Left renal cortex interstitium (tissue), 4 donors: ENCODE results near the gene ECEL1. TPM values are rescaled to one million over a fixed set of nuclear protein-coding genes. Genes with fewer than 3 reads are reported as not detected.

Source experiments
- DNase-seq, 4 donors: peaks; one replicate each; pipeline ENCODE4 v3.0.0-alpha.2; 2013; ENCODE audit warnings: low read depth in 4 of 4, low spot score in 2 of 4, missing footprints in 1 of 4
- polyA plus RNA-seq, 4 donors: library from polyadenylated mRNA; unstranded; fragments of 120-200 nt; gene quantifications; one replicate each; pipeline ENCODE4 v1.2.1, GENCODE V29; 2013; ENCODE audit not compliant: insufficient read length in 4 of 4

ECEL1 gene
- polyA plus RNA-seq, 4 donors: 12.8 to 22.9 (median 17.1) TPM

- no peak for DNase-seq
Measured at GRCh38 chr2:232522623-232523401, 35.2 kb upstream of the ECEL1 start.

DNA sequence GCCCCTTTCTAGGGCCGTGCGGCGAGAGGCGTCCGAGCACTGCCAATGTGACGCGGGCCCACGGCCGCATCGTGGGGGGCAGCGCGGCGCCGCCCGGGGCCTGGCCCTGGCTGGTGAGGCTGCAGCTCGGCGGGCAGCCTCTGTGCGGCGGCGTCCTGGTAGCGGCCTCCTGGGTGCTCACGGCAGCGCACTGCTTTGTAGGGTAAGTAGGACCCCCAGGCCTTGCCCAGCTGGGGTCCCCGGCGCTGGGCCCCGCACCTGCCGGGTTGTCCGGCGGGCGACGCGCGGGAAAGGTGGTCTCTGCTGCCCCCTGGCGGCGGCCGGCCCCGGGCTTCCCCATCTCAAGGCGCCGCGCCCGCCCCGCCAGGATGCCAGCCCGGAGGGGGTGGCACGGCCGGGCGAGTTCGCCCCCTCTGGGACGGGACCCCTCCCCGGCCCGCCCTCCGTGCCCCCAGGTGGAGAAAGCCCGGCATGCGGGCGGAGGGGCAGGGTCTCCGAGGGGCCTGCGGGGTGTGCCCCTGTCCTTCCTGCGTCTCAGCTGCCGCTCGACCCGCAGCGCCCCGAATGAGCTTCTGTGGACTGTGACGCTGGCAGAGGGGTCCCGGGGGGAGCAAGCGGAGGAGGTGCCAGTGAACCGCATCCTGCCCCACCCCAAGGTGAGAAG lies 34.5 kb upstream of the ECEL1 start:
- no peak for DNase-seq

DNA sequence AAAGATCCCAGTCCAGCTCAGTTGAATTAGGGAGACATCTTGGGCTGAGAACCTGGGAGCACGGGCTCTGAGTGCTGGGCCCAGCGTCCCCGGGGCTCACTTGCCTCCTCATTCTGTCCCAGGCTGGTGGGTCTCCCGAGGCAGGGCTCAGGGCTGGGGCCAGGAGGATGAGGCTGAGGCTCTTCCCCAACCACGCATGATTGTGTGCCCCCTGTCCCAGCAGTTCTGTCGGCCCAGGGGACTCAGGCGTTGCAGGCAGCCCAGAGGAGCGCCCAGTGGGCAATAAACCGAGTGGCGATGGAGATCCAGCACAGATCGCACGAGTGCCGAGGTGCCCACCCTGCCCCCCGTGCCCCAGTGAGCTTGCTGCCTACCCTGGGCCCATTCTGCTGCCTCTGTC lies 33.5 kb upstream of the ECEL1 start:
- DNase-seq: no peak

- no peak for DNase-seq
Measured at GRCh38 chr2:232520489-232520888, 32.9 kb upstream of the ECEL1 start.

DNA sequence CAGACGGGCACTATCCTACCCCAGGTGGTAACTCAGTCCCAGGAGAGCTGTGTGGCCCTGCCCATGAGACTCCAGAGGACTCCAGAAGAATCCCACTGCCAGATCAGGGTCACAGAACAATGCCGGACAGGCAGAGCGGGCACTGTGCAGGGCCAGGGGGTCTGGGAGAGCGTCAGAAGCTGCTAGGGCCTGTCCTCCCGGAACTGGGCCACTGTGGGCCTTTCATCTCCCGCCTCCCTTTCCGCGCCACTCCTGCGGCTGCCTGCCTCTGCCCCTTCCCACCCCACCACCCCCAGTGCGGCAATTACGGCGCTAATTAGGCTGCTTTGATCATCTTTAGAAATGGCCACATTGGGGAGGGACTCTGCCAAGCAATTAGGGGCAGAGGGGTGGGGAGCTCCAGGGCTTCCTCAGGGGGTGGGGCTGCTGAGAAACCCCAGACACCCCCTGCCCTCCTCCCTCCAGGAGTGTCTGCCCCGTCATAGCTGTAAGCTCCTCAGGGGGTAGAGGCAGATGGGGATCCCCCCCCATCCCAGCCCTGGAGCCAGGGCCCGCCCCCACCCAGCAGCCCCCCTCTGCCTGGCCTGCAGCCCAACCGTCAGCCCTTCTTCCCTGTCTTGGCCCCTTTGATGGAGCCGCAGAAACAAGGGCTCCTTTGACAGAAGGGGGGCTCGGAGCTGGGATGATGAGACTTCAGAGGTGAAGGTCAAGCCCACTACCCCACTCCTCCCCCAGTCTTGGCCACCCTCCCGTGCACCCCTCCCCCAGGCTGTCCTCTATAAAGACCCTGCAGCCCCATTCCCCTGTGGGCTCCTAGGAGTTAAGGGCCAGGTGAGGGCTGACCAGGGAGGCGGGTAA lies 32.2 kb upstream of the ECEL1 start, which contains the start of gene PRSS56:
TSS of gene PRSS56 (plus strand) at position 808 of the 858 bp plus-strand sequence. CDS start 211 bp downstream, outside the sequence.
- DNase-seq: no peak

DNA sequence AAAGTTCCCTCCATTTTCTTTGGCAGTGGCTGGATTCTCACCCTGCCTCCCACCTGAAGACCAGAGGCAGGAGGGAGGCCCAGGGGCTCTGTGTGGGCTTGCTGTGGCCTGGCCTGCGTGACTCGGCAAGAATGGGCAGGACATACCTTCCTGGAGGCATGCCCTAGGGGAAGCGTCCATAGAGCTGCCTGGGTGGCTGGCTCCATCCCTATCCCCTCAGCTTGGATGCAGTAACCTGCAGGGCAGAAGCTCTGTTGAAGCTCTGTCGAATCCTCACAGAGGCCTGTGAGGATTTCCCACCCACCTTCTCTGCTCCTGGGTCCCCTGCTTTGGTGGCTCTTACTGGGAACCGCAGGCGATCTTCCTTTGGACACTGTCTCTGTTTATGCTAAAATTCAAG lies 31.2 kb upstream of the ECEL1 start:
- DNase-seq: no peak

DNA sequence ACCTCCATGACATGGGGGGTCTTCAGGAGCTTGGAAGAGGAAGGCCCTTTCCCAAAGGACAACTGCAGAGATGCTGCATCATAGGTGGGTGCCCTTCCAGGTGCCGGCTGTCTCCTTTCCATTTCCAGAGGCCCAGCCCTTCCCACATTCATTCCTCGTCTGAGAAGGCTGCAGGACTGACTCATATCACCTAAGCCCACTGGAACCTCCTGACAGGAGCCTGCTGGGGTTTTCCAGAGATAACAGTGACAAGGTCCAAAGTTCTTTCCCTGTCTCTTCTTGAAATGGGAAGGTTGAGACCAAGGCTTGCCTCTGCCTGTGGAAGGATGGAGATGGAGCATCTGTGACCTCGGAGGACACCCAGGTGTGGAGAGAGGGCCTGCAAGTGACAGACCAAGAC lies 28.9 kb upstream of the ECEL1 start:
- DNase-seq: no peak

- DNase-seq: no peak
Measured at GRCh38 chr2:232515639-232516038, 28.0 kb upstream of the ECEL1 start.

- DNase-seq: no peak
Measured at GRCh38 chr2:232513353-232513752, 25.7 kb upstream of the ECEL1 start.

- DNase-seq: no peak
Measured at GRCh38 chr2:232512602-232513001, 25.0 kb upstream of the ECEL1 start.

- no peak for DNase-seq
Measured at GRCh38 chr2:232511336-232511890, 23.8 kb upstream of the ECEL1 start.

DNA sequence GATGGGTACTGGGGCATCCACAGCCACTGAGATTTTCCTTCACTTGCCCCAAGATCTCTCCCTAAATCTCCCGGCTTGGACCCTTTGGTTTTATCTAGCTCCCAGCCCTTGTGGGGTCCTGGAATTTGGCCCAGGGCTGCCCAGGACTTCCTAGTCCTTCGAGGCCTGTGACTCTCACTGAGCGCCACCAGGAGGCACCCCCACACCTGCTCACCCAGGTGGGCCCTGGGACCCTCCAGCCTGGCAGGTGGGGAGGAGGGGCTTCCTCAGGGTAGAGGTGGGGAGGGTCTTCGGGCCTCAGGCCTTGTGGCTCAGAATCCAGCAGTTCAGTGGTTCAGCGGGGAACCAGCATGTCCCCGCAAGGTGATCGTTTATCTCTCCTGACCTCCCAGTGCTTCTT lies 20.6 kb upstream of the ECEL1 start:
- DNase-seq: no peak

DNA sequence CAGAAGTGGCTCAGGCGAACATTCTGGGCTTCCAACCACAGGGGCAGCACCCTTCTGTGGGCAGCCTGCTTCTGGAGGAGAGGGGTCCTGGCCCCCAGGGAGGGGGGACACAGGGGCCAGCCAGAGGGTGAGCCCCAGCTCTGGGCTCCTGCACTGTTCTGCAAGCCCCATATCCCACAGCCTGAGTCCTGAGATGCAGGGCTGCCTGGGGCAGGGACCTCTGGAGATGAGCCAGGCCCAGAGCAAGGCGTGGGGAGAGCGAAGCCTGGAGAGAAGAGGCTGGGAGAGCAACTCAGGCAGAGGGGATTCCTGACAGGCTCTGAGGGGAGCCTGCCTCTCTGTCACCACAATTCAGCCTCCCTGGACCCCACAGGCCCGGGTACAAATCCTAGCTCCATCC lies 19.1 kb upstream of the ECEL1 start:
- DNase-seq: no peak

- no peak for DNase-seq
Measured at GRCh38 chr2:232505856-232506255, 18.2 kb upstream of the ECEL1 start.

- no peak for DNase-seq
Measured at GRCh38 chr2:232504438-232504837, 16.8 kb upstream of the ECEL1 start.

GRCh38 chr2:232503809-232504323 lies 16.2 kb upstream of the ECEL1 start:
- DNase-seq: no peak

- DNase-seq: no peak
Measured at GRCh38 chr2:232502911-232503808, 15.5 kb upstream of the ECEL1 start.

DNA sequence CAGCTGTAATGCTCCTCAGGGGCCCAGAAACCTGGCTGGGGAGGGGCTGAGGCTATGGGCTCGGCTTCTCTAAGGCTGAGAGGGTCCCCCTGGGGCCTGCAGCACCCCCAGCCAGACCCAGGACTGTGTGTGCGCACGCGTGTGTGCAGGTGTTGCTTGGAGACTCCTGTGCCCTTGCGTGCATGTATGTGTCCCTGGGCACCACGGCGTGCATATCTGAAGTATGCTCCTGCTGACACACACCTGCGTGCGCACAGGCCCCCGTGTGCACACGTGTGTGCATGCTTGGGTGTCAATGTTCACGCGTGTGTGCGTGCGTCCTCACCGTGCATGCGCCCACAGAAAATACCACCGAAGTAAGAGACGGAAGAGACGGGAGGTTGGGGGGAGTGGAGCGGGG lies 14.9 kb upstream of the ECEL1 start:
- DNase-seq: no peak

DNA sequence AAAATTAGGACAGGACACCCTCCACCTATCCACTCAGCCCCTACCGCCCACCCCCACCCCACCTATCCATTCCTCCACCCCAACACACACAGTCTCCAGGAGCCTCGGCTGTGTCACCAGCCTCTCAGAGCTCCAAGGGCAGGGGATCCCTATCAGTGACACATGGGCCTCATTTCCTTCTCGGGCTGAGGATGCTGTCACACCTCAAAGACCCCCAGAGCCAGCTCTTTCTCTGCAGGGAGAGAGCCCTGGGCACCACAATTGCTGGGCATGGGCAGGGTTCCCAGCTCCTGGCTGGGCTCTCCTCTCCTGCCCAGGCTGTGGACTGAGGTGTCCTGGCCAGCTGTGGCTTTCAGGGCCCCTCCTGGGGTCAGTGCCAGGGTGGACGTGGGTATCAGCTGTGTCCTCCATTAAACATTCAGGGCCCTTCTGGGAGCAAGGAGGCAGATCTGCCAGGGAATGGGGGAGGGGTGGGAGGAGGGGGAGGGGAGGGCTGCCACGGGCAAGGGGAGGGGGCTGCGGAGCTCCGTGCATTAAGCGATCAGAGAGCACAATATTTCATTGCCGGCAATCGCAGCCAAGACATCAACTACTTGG lies 14.3 kb upstream of the ECEL1 start:
- no peak for DNase-seq
